ENCODE results near the gene RGL4. TPM values are rescaled to one million over a fixed set of nuclear protein-coding genes. Genes with fewer than 3 reads are reported as not detected.

RGL4 gene
- total RNA-seq, 1 experiment from 2014 or later, result not detected

DNA sequence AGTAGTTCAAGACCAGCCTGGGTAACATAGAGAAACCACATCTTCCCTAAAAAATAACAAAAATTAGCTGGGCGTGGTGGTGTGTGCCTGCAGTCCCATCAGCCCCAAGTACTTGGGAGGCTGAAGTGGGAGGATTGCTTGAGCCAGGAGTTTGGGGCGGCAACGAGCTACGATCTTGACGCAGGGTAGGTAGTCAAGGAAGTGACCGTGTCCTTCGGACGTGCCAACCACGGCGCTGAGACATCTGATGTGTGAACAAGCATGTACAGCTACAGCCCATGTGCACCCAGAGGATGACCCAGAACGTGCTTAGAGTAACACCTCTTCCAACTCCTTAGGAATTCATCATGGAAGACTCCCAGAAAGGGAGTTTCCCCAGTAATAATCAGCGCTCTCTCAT lies 21.4 kb downstream of the RGL4 start:
- intact Hi-C loops (cut with micrococcal nuclease; ENCODE audit: unreplicated experiment), result no loop called here
- POLR2A ChIA-PET (ENCODE audit: unreplicated experiment), result interaction anchor here (0.6 kb wide), 1 partner anchor 16 kb away, joined by 5 read pairs; no protein-coding TSS in a partner anchor
- 0 out of 2 replicates have a peak, but pooled peaks cover 18% of the 10 kb centered on the region for H3K36me3 ChIP-seq (ENCODE audit: low read depth)

GRCh38 chr22:23713696-23714595 lies 23.1 kb downstream of the RGL4 start:
- Histone ChIP-seq H2AFZ (no peak overlapping the region), H3K9me2 (ENCODE audit: insufficient read depth) (no peaks in the 10 kb centered on the region), H4K20me1 (ENCODE audit: insufficient read depth) (no peaks in the 10 kb centered on the region), H3K4me3 (no peak overlapping the region), H3K27me3 (ENCODE audit: insufficient read depth, low read depth) (no peaks in the 10 kb centered on the region), H3K9me3 (ENCODE audit: insufficient read depth, low read depth) (no peaks in the 10 kb centered on the region), H3K4me1 (replicated peaks; ENCODE audit: insufficient read depth) (0 out of 2 replicates have a peak, but pooled peaks cover 8% of the 10 kb centered on the region), H3K4me2 (no peak overlapping the region), H3F3A (ENCODE audit: insufficient read depth, low read depth) (peaks cover 9% of the 10 kb centered on the region; the same call in 1 of the 2 replicates), H3K79me2 (ENCODE audit: low read depth) (peaks cover 10% of the 10 kb centered on the region), H3K27ac (no peak overlapping the region), H3K36me3 (ENCODE audit: low read depth) (0 out of 2 replicates have a peak, but pooled peaks cover 11% of the 10 kb centered on the region)
- CTCF ChIA-PET, result interaction anchor here (0.8 kb wide), 1 partner anchor 37 kb away, joined by 4 read pairs; the partner anchor contains the start of gene ZNF70
- intact Hi-C loops (cut with micrococcal nuclease; ENCODE audit: unreplicated experiment), result no loop called here
- BruUV-seq (replicated peaks), result no TSS peak
- POLR2A ChIA-PET (ENCODE audit: unreplicated experiment), result interaction anchor here (0.6 to 0.7 kb wide), 3 partner anchors 55 to 98 kb away, joined by 3 to 6 read pairs (median 4); no protein-coding TSS in a partner anchor
- TF ChIP-seq, protein P1, sequence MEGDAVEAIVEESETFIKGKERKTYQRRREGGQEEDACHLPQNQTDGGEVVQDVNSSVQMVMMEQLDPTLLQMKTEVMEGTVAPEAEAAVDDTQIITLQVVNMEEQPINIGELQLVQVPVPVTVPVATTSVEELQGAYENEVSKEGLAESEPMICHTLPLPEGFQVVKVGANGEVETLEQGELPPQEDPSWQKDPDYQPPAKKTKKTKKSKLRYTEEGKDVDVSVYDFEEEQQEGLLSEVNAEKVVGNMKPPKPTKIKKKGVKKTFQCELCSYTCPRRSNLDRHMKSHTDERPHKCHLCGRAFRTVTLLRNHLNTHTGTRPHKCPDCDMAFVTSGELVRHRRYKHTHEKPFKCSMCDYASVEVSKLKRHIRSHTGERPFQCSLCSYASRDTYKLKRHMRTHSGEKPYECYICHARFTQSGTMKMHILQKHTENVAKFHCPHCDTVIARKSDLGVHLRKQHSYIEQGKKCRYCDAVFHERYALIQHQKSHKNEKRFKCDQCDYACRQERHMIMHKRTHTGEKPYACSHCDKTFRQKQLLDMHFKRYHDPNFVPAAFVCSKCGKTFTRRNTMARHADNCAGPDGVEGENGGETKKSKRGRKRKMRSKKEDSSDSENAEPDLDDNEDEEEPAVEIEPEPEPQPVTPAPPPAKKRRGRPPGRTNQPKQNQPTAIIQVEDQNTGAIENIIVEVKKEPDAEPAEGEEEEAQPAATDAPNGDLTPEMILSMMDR (conservative IDR thresholded peaks at IDR 0.05), result no peak
- TF ChIP-seq EZH2 (IDR thresholded peaks at IDR 0.05; ENCODE audit: low read depth), result no peak
- DNase-seq, result no peak

More for the DNA sequence above, 21.4 kb downstream of the RGL4 start:
- no peak overlapping the region for H3K4me3 ChIP-seq
- no peak overlapping the region for H2AFZ ChIP-seq
- no peak for DNase-seq
- CTCF ChIA-PET, result no interaction called here
- no peaks in the 10 kb centered on the region for H3K4me1 ChIP-seq (replicated peaks; ENCODE audit: insufficient read depth)
- peaks cover 10% of the 10 kb centered on the region for H3K79me2 ChIP-seq (ENCODE audit: low read depth)
- H3K9me3 ChIP-seq (ENCODE audit: insufficient read depth, low read depth), result no peaks in the 10 kb centered on the region
- no peaks in the 10 kb centered on the region for H3K27me3 ChIP-seq (ENCODE audit: insufficient read depth, low read depth)
- H3K9me2 ChIP-seq (ENCODE audit: insufficient read depth), result no peaks in the 10 kb centered on the region
- H4K20me1 ChIP-seq (ENCODE audit: insufficient read depth), result no peaks in the 10 kb centered on the region
- H3K27ac ChIP-seq, result no peak overlapping the region
- H3K4me2 ChIP-seq, result no peak overlapping the region
- no TSS peak for BruUV-seq (replicated peaks)
- TF ChIP-seq EZH2 (IDR thresholded peaks at IDR 0.05; ENCODE audit: low read depth), result no peak
- H3F3A ChIP-seq (ENCODE audit: insufficient read depth, low read depth), result no peaks in the 10 kb centered on the region

DNA sequence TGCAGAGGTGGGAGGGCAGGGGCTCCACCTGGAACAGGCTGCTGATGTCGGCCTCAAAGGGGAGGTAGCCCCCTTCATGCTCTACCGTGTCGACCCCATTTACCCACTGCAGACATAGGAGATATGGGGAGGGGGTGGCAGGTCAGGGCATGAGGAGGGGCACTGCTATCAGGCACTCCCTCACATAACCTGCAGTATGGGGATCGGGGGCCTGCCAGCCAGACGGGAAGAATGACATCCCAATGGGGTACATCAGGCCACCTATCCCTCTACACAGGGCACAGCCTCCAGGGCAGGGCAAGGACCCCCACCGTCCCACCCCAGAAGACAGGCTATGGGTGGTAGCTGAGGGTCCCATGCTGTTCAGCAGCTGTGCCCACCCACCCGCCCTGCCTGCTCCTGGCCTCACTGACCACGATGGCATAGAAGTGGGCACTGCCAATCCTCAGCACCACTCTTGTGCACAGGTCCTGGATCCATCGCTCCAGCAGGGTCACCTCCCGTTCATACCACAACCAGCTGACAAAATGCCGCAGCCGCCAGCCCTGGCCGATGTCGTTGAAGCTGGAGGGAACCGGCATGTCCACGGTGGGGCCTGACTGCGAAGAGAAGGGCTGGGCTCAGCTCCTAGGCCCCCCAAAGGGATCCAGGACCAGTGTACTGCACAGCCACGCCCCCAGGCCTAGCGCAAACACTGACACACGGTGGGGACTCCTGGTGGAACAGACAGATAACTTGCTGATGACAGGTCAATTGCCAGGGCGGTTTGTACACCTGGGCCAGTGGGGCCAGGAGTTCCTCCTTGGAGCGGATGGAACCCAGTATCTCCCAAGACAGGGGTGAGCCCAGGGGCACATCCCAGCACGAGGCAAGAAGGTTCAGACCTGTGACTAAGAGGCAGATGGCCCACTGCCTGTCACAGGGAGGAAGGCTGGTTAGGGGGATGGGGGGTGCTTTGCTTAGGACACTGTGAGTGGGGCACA lies 24.1 kb downstream of the RGL4 start:
- Histone ChIP-seq H3K79me2 (ENCODE audit: low read depth) (peaks cover 10% of the 10 kb centered on the region), H4K20me1 (ENCODE audit: insufficient read depth) (no peaks in the 10 kb centered on the region), H3K36me3 (ENCODE audit: low read depth) (0 out of 2 replicates have a peak, but pooled peaks cover 2% of the 10 kb centered on the region), H3K27ac (no peak overlapping the region), H3K9me3 (ENCODE audit: insufficient read depth, low read depth) (no peaks in the 10 kb centered on the region), H3K27me3 (ENCODE audit: insufficient read depth, low read depth) (no peaks in the 10 kb centered on the region), H3K4me3 (no peak overlapping the region), H3K4me1 (replicated peaks; ENCODE audit: insufficient read depth) (0 out of 2 replicates have a peak, but pooled peaks cover 8% of the 10 kb centered on the region), H2AFZ (no peak overlapping the region), H3K4me2 (no peak overlapping the region), H3K9me2 (ENCODE audit: insufficient read depth) (no peaks in the 10 kb centered on the region), H3F3A (ENCODE audit: insufficient read depth, low read depth) (peaks cover 9% of the 10 kb centered on the region; the same call in 1 of the 2 replicates)
- DNase-seq, result no peak
- CTCF ChIA-PET, result interaction anchor here (0.6 kb wide), 1 partner anchor 55 kb away, joined by 6 read pairs; no protein-coding TSS in a partner anchor
- intact Hi-C loops (cut with micrococcal nuclease; ENCODE audit: unreplicated experiment), result no loop called here
- POLR2A ChIA-PET (ENCODE audit: unreplicated experiment), result interaction anchor here (0.6 to 0.7 kb wide), 2 partner anchors 56 to 60 kb away, joined by 3 to 6 read pairs; no protein-coding TSS in a partner anchor
- BruUV-seq (replicated peaks), result no TSS peak
- TF ChIP-seq, protein P1 (conservative IDR thresholded peaks at IDR 0.05), result no peak
- no peak for TF ChIP-seq EZH2 (IDR thresholded peaks at IDR 0.05; ENCODE audit: low read depth)
